ENCODE results near the gene SMYD3.

The SMYD3 gene

GRCh38 chr1:245873883-245874671 is 633.0 kb downstream of the SMYD3 start:
- Histone ChIP-seq H3K4me1 (ENCODE audit: control insufficient read depth, low read length) (no peaks in the 10 kb centered on the region), H3K4me3 (ENCODE audit: low read length) (no peak overlapping the region), H4K20me1 (ENCODE audit: control insufficient read depth, insufficient read depth, low read depth, low read length) (no peaks in the 10 kb centered on the region), H3K9me2 (replicated peaks; ENCODE audit: control insufficient read depth, low read length) (no peaks in the 10 kb centered on the region), H3K27me3 (ENCODE audit: control insufficient read depth, low read length) (no peaks in the 10 kb centered on the region), H3K79me2 (ENCODE audit: control insufficient read depth, low read length) (no peaks in the 10 kb centered on the region), H3K36me3 (ENCODE audit: control insufficient read depth, low read length) (no peaks in the 10 kb centered on the region), H3K4me2 (ENCODE audit: low read length) (no peak overlapping the region), H3K9me3 (ENCODE audit: control insufficient read depth, insufficient read depth, low read length) (no peaks in the 10 kb centered on the region), H3K27ac (ENCODE audit: low read depth, low read length) (no peak overlapping the region), H3F3A (ENCODE audit: control insufficient read depth, insufficient read depth) (no peaks in the 10 kb centered on the region)
- TF ChIP-seq CTCF (IDR thresholded peaks at IDR 0.05; ENCODE audit: low read depth, low read length, poor library complexity, severe bottlenecking) (no peak), EZH2phosphoT487 (IDR thresholded peaks at IDR 0.05; ENCODE audit: borderline replicate concordance, low read length) (no peak)

- no peaks in the 10 kb centered on the region for H3K27me3 ChIP-seq (ENCODE audit: control insufficient read depth, low read length)
- no peak overlapping the region for H3K27ac ChIP-seq (ENCODE audit: low read depth, low read length)
- no peaks in the 10 kb centered on the region for H3K4me1 ChIP-seq (ENCODE audit: control insufficient read depth, low read length)
Measured at GRCh38 chr1:245873068-245873467, 634.0 kb downstream of the SMYD3 start.

GRCh38 chr1:245872475-245872874 is 634.6 kb downstream of the SMYD3 start:
- Histone ChIP-seq H3K9me3 (ENCODE audit: control insufficient read depth, insufficient read depth, low read length) (no peaks in the 10 kb centered on the region), H3K79me2 (ENCODE audit: control insufficient read depth, low read length) (no peaks in the 10 kb centered on the region), H3F3A (ENCODE audit: control insufficient read depth, insufficient read depth) (no peaks in the 10 kb centered on the region), H3K36me3 (ENCODE audit: control insufficient read depth, low read length) (no peaks in the 10 kb centered on the region), H3K4me1 (ENCODE audit: control insufficient read depth, low read length) (no peaks in the 10 kb centered on the region), H4K20me1 (ENCODE audit: control insufficient read depth, insufficient read depth, low read depth, low read length) (no peaks in the 10 kb centered on the region), H3K4me3 (ENCODE audit: low read length) (no peak overlapping the region), H3K27me3 (ENCODE audit: control insufficient read depth, low read length) (no peaks in the 10 kb centered on the region), H3K27ac (ENCODE audit: low read depth, low read length) (no peak overlapping the region), H3K4me2 (ENCODE audit: low read length) (no peak overlapping the region), H3K9me2 (replicated peaks; ENCODE audit: control insufficient read depth, low read length) (no peaks in the 10 kb centered on the region)
- TF ChIP-seq CTCF (IDR thresholded peaks at IDR 0.05; ENCODE audit: low read depth, low read length, poor library complexity, severe bottlenecking): no peak
- TF ChIP-seq EZH2phosphoT487 (IDR thresholded peaks at IDR 0.05; ENCODE audit: borderline replicate concordance, low read length): no peak

More at GRCh38 chr1:245873068-245873467, 634.0 kb downstream of the SMYD3 start:
- no peaks in the 10 kb centered on the region for H4K20me1 ChIP-seq (ENCODE audit: control insufficient read depth, insufficient read depth, low read depth, low read length)
- H3F3A ChIP-seq (ENCODE audit: control insufficient read depth, insufficient read depth): no peaks in the 10 kb centered on the region
- no peaks in the 10 kb centered on the region for H3K9me3 ChIP-seq (ENCODE audit: control insufficient read depth, insufficient read depth, low read length)
- no peak for TF ChIP-seq EZH2phosphoT487 (IDR thresholded peaks at IDR 0.05; ENCODE audit: borderline replicate concordance, low read length)
- no peak for TF ChIP-seq CTCF (IDR thresholded peaks at IDR 0.05; ENCODE audit: low read depth, low read length, poor library complexity, severe bottlenecking)
- no peaks in the 10 kb centered on the region for H3K9me2 ChIP-seq (replicated peaks; ENCODE audit: control insufficient read depth, low read length)
- H3K36me3 ChIP-seq (ENCODE audit: control insufficient read depth, low read length): no peaks in the 10 kb centered on the region
- H3K4me3 ChIP-seq (ENCODE audit: low read length): no peak overlapping the region
- H3K79me2 ChIP-seq (ENCODE audit: control insufficient read depth, low read length): no peaks in the 10 kb centered on the region
- no peak overlapping the region for H3K4me2 ChIP-seq (ENCODE audit: low read length)

Data from DOHH2 (cell line).